GM21786 (cell line): ENCODE results near the gene AHSG.

Source experiments
- ATAC-seq: cut with Tn5 transposase; IDR thresholded peaks from one replicate; pipeline ENCODE4 v1.9.1; 2021; ENCODE audit not compliant: unreplicated experiment

The AHSG gene

DNA sequence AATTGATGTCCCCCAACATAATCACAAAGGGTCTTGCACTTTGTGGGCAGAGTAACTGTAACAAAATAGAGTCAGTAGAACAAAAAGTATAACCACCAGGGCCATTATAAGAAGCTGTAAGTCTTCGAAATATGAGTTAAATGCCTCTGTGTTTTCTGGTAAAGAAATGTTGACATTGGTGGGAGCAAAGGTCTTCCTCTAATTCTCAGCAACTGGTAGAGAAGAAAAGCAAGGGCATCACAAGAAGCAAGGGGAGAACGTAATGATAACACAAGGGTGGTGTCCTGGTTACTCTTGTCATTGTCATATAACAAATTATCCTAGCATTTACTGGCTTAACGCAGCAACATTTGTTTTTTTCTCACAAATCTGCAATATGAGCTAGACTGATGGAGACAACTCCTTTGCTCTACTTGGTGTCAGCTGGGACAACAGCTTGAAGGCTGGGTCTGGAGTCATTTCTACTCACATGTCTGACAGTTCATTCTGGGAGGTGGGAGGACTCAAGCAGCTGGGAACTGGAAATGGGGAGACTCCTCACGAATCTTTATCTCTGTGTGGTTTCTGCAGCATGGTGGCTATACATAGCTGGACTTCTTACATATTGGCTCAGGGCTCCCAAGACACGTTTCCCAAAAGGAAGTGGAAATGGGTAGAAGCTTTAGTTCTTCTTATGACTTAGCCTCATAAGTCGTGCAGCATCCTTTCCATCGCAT lies 22.1 kb upstream of the AHSG start:
- ATAC-seq, result no peak

DNA sequence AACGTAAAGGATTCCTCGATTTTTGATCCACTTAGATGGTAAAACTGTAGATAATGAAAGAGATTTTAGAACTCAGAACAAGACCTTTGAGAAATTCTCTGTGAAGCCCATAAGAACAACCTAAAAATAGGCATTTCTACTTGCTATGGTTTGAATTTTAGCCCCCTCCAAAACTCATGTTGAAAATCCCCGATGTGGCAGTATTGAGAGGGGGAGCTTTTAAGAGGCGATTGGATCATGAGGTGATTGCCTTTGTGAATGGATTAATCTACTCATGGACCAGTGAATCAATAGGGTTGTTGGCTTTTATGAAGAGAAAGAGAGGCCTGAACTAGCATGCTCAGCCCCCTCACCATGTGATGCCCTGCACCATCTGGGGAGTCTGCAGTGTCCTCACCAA lies 20.2 kb upstream of the AHSG start:
- no peak for ATAC-seq

DNA sequence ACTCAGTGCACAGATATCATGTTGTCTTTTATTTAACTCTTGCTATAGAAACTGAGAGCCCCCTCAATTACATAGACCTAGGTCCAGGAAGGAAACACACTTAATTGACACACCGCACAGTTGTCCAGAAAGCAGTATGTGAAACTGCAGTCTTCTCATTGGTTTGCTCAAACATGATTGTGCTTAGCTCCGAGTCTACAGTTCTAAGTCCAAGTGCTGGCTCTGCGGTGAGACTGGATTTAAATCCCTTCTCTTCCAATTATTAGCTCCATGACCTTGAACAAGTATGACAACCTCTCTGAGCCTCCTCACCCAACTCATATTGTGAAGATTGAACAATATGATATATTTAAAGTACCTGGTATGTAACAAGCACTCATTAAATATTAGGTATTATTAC lies 19.0 kb upstream of the AHSG start:
- no peak for ATAC-seq

DNA sequence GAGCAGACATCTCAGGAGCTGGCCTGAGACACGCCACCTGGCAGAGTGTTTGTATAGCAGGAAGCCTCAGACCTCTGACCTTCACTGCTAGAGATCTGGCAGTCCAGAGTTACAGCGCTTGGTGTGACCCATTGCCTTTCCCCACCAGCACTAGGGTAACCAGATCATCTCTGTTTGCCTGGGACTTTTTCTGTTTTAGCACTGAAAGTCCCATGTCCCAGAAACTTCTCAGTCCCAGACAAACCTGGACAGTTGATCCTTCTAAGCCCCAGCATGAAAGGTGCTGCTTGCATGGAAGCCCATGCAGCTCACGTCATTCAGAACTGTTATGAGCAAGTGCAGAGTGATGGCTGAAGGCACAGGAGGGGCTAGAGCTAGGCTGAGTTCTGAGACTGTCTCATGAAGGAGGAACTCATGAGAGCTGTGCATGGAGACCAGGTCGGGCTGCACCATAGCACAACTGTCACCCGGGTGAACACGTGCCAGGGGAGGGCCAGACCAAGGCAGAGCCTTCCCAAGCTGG lies 18.2 kb upstream of the AHSG start:
- ATAC-seq, result no peak

DNA sequence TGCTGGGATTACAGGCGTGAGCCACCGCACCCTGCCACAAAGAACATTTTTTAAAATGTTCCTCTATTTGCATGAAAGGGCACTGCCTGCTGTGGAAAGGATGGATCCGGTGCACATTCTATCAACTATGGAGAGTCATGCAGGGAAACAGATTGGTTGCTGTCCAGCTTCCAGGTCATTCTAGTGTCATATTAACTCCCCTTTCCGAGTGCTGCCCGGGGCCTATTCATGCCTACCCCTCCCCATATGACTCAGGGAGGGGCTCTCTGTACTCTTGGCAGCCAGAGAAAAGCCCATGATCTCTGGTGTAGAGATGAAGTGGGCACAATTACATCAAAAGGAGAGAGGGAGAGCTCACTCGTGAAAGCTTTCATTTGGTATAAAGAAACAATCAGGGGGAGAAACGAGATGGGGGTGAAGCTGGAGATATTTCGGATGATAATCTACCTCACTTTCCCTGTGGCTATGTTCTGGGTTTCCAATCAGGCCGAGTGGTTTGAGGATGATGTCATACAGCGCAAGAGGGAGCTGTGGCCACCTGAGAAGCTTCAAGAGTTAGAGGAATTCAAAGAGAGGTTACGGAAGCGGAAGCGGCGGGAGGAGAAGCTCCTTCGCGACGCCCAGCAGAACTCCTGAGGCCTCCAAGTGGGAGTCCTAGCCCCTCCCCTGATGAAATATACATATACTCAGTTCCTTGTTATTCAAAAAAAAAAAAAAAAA lies 16.1 kb upstream of the AHSG start:
- no peak for ATAC-seq

- no peak for ATAC-seq
Measured at GRCh38 chr3:186598108-186598784, 14.6 kb upstream of the AHSG start.

- ATAC-seq, result no peak
Measured at GRCh38 chr3:186598794-186599141, 14.1 kb upstream of the AHSG start.

DNA sequence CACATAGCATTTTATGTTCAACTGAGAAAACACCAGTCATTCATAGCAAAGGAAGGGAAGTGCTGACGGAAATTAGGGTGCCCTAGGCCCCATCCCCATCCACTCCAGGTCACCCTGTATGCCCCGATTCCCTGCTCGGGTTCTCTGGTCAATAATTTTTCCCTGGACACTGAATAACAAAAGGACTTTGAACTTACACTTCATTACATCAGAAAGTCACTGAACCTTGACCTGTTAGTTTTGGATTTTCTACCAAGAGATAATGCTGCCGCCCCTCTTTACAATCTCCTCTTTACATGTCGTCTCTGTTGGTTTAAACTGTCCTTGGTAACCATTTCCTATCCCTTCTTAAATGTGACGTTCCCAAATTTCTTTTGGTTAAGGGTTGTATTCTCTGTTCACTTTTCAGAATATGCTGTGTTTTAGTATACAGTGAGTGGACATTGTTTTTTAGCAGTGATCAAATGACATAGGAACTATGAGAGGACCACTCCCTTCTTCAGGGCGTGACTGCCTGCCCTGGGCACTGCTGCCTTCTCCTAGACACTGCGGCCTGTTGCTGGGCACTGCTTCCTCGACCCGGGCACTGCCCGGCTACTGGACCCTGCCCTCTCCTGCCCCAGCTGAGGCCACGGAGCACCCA lies 13.6 kb upstream of the AHSG start:
- ATAC-seq, result no peak

- no peak for ATAC-seq
Measured at GRCh38 chr3:186599785-186600166, 13.1 kb upstream of the AHSG start.

DNA sequence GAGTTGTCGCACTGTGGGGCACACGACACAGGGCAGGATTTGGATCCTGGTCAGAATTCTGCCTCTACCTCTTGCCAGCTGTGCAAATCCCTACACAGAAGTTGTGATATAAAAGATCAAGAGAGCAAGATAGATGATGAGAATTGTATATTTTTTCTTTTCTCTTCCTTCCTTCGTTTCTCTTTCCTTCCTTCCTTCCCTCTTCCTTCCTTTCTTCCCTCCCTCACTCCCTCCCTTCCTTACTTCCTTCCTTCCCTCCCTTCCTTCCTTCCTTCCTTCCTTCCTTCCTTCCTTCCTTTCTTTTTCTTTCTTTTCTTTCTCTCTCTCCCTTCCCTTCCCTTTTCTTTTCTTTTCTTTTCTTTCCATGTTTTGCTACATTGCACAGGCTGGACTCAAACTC lies 12.0 kb upstream of the AHSG start:
- no peak for ATAC-seq

- no peak for ATAC-seq
Measured at GRCh38 chr3:186603159-186603558, 9.7 kb upstream of the AHSG start.

DNA sequence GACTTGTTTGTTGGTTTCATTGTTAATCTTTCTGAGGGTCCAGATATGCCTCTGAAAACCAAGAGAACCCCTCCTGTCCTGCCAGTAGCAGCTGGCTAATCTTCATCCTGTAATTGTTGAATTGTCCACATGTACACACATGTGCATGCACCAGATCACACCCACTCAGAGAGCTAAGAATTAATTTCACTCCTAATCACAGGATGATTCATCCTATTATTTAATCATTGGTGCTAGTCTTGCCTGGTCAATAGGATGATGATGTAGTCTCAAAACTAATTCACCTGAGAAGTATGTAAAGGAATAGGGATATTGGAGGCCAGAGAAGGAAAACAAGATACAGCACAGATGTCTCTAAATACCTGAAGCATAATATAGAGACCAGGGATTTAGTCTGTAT lies 7.8 kb upstream of the AHSG start:
- ATAC-seq, result no peak

- ATAC-seq, result no peak
Measured at GRCh38 chr3:186605561-186606545, 7.0 kb upstream of the AHSG start.

DNA sequence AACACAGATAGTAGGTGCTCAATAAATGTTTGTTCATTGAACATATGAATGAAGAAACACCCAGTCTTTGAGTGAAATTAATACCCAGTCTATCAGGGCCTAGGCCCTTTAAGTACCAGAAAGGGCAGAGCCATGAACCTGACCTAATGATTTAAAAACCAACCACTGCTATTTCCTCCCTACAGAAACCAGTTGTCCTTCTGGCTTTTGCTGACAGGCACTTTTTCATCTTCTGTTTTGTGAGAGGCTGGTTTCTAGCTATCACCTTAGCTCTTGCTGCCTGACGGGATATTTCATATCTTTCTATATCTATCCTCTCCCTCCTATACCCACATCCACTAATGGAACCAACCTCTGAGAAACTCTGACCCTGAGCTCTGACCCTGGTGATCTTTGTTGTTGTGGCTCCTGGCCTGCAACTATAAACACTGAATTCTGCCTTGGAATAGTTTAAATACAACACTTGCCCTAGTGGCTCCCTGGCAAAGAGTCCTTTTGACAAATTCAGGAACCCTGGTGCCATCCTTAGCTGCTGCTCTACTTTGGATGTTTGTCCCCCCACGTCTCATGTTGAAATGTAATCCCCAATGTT lies 4.1 kb upstream of the AHSG start:
- no peak for ATAC-seq

- no peak for ATAC-seq
Measured at GRCh38 chr3:186609247-186609868, 3.5 kb upstream of the AHSG start.

DNA sequence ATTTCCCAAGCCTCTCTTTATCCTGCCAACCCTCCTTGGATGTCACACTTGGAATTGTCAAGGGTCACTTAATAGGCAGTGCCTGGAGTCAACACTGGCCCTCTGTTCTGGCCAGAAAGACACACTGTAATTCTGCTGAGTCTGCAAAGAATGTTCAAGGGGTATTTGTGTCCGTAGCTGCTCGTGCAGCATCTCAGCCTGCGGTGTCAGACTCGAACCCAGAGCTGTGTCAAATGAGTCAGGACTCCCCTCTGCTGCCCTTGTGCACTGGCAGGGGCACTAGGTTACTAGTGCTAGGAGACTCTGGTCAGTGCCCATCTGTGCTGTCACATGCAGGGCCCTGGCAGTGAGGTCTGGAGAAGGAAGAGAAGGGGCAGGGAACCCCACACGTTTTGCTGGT lies 795 bp upstream of the AHSG start:
- no peak for ATAC-seq

GRCh38 chr3:186613637-186614265 lies 891 bp downstream of the AHSG start:
- no peak for ATAC-seq

- ATAC-seq, result no peak
Measured at GRCh38 chr3:186614266-186614596, 1.4 kb downstream of the AHSG start.
